BJ (cell line): ENCODE results near the gene PRM2. TPM values are rescaled to one million over a fixed set of nuclear protein-coding genes. Genes with fewer than 3 reads are reported as not detected.

ENCODE experiments used
- CTCF ChIA-PET: fragments of 350-600 bp; formaldehyde crosslinking; extraction: SDS; loops from one replicate; lab custom pipeline; 2021; ENCODE audit warnings: antibody characterized with exemption, inconsistent platforms; lab: Yijun Ruan, JAX
- POLR2A ChIA-PET: fragments of 300-600 bp; sonication (Branson Sonifier 250); formaldehyde crosslinking; extraction: SDS; loops from one replicate; lab custom pipeline; 2021; ENCODE audit warnings: antibody characterized with exemption; lab: Charles Lee
- DNase-seq: peaks from one replicate; pipeline ENCODE4 v3.0.0-alpha.2; 2011; ENCODE audit warnings: low read depth
- H3K27me3 ChIP-seq: 2 replicates; pipeline ENCODE4 v1.6.0; 2011; ENCODE audit warnings: low read length; ENCODE audit not compliant: control insufficient read depth, insufficient read depth
- H3K36me3 ChIP-seq: 2 replicates; pipeline ENCODE4 v1.5.1; 2011; ENCODE audit warnings: low read length; ENCODE audit not compliant: control insufficient read depth, insufficient read depth
- H3K4me3 ChIP-seq: 2 replicates; pipeline ENCODE4 v1.5.1; 2011; ENCODE audit warnings: low read depth, mild to moderate bottlenecking, control low read depth, low read length
- CTCF ChIP-seq: IDR thresholded peaks from 2 replicates; pipeline ENCODE4 v1.5.1; 2011; ENCODE audit warnings: low read depth, mild to moderate bottlenecking, control low read depth, inconsistent platforms, low read length, moderate library complexity; ENCODE audit not compliant: insufficient read depth
- polyA plus RNA-seq: library from polyadenylated mRNA; depleted of rRNA; stranded (reverse); fragments of >200 nt; gene quantifications from 2 replicates; pipeline ENCODE4 v1.2.3, GENCODE V29; 2011

The PRM2 gene
- polyA plus RNA-seq, 1 experiment = not detected

DNA sequence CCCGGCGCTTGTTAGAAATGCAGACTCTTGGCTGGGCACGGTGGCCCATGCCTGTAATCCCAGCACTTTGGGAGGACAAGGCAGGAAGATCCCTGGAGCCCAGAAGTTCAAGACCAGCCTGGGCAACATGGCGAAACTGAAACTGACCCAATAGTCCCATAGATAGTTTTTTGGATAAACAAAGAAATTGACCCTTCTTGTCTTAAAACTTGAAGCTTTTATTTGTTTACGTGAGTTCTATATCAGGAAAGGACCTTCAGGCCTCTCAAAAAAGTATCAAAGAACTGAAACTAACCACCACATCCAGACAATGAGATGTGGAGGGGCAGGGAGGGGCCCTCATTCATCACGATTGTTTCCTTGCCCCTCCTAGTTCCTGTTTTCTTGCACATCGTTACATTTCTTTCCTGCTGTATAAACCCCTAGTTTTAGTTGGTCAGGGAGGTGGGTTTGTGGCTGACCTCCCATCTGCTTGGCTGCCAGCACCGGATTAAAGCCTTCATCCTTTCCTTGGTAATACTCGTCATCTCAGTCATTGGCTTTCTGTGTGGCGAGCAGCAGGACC, 34.8 kb upstream of the PRM2 start:
- CTCF ChIA-PET = interaction anchor here (0.6 kb wide), 1 partner anchor 347 kb away, joined by 4 read pairs; no protein-coding TSS in a partner anchor

GRCh38 chr16:11310634-11310977, 34.3 kb upstream of the PRM2 start:
- ChIA-PET CTCF (interaction anchor here (0.6 kb wide), 2 partner anchors 309 to 346 kb away, joined by 3 to 4 read pairs; no protein-coding TSS in a partner anchor), POLR2A (no interaction called here)
- H3K36me3 ChIP-seq = no peaks in the 10 kb centered on the region
- no peak for TF ChIP-seq CTCF
- DNase-seq = no peak
- no peak overlapping the region for H3K4me3 ChIP-seq
- no peaks in the 10 kb centered on the region for H3K27me3 ChIP-seq

More for the DNA sequence above, 34.8 kb upstream of the PRM2 start:
- Histone ChIP-seq H3K27me3 (no peaks in the 10 kb centered on the region), H3K4me3 (no peak overlapping the region), H3K36me3 (no peaks in the 10 kb centered on the region)
- no peak for DNase-seq
- TF ChIP-seq CTCF = no peak
- POLR2A ChIA-PET = no interaction called here

- no peaks in the 10 kb centered on the region for H3K27me3 ChIP-seq
- H3K36me3 ChIP-seq = no peaks in the 10 kb centered on the region
- no peak for DNase-seq
- no peak for TF ChIP-seq CTCF
- no peak overlapping the region for H3K4me3 ChIP-seq
- ChIA-PET POLR2A (no interaction called here), CTCF (interaction anchor here (0.6 kb wide), 2 partner anchors 309 to 346 kb away, joined by 3 to 4 read pairs; no protein-coding TSS in a partner anchor)
Observed at GRCh38 chr16:11309895-11310633, 33.8 kb upstream of the PRM2 start.

DNA sequence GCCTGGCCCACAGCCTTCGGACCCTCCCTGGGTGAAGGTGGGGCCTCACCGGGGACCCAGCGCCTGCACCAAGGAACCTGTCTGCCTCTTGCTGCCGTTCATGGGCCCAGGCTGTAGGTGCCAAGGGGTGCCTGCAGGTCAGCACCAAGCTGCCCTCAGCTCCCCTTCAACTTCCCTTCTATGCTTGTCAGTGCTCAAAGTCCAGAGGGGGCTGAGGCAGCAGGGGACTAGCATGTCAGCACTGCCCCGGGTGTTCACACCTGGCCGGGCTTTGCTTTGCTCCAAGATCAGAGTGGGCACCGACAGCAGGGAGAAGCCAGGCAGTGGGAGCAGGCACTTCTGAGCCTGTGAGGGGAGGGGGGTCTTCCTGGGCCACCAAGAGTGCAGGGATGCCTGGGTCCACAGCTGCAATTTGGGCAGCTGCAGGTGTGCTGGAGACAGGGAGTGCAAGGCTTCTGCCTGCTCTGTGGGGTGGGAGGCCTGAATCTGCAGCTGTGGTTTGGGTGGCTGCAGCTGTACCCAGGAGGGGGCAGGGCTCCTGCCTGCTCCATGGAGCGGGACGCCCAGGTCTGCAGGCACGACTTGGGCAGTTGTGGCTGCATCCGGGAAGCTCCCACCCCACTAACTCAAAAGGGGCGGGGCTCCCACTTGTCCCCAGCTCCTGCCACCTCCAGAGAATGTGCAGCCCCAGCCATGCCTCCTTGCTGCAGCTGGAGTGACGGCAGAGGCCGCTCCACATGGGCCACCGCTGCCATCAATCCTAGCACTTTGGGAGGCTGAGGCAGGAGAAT, 32.4 kb upstream of the PRM2 start:
- CTCF ChIA-PET = interaction anchor here (1.7 kb wide), 1 partner anchor 51 kb away, joined by 3 read pairs; no protein-coding TSS in a partner anchor
- Histone ChIP-seq H3K4me3 (no peak overlapping the region), H3K27me3 (no peaks in the 10 kb centered on the region), H3K36me3 (no peaks in the 10 kb centered on the region)
- POLR2A ChIA-PET = no interaction called here
- no peak for TF ChIP-seq CTCF
- no peak for DNase-seq
